GM18873 (cell line): Measurements from ENCODE around the gene CDA.

ENCODE experiments used
- ATAC-seq: cut with Tn5 transposase; IDR thresholded peaks from one replicate; pipeline ENCODE4 v1.9.1; 2021; ENCODE audit warnings: mild to moderate bottlenecking, moderate library complexity, moderate number of reproducible peaks; ENCODE audit not compliant: unreplicated experiment, low FRiP score

Gene CDA

DNA sequence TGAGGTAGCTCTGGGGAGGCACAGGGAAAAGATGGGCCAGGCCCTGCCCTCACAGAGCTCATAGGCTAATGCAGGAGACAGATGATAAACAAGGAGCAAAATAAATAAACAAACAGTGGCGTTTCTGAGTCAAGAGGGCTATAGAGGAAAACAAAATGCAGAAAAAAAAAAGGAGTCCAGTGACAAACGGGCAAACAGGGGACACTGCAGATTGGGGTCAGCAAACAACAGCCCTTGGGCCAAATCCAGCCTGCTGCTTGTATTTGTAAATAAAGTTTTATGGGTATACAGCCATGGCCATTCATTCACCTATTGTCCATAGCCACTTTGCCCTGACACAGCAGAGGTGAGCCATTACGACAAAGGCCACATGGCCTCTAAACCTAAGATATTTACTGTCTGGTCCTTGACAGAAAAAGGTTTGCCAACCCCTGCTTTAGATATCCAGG is 25.3 kb downstream of the CDA start:
- ATAC-seq: no peak

DNA sequence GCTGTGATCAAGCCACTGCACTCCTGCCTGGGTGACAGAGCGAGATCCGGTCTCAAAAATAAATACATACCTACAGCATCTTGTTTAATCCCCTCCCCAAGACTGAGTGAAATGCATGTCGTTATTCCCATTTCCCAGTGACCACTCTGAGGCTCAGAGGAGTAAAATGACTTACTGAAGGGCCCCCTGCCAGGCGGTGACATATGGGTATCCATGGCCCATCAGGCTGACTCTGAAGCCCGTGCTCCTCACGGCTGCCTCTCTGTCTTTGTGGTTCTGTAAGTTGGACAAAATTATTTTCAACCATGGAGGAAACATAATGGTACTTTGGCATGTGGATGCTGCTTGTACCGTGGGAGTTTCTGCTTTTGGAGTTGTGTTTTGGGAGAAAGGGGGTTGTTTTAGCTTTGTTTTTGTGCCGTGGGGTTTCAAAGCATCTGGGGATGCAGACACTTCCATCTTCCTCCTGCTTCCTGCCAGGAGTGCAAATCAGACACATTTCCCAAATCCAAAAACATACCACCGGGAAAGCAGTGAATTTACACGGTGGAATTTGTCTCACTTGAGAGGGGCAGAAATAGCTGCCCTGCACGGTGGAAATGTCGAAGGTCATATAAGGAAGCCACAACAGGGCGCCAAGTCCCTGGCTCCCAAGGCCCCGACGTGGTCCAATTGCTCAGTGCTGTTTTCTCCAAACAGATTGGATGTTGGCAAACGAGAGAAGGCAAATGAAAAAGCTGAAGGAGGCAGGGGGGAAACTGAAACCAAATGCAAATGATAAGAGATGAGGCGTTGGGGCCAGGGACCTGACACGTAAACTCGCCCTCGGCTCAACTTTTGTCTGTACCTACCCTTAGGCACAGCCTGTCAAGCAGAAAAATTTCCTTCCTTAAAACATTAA is 27.3 kb downstream of the CDA start:
- no peak for ATAC-seq

DNA sequence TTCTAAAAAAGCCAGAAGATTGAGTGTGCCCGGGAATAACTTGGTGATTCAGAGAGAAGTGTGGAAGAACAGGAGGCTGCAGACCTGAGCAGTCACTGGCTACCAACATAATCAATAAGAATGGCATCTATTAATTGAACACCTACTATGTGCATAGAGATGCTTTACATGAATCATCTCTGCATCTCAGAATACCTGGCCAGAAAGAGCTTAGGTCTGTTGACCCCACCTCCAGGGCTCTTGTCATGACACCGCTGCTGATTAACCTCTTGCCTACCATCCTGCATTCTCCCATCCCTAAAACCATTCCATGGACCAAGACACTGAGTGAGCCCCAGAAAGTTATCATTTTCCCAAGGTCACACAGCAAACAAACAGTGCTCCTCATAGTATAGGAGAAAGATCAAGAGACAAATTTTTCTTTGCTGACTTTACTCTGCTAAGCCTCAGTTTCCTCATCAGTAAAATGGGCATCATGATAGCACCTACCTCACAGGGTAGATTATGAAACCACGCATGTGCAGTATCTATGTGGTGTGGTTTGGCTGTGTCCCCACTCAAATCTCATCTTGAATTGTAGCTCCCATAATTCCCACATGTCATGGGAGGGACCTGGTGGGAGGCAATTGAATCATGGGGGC is 28.1 kb downstream of the CDA start:
- no peak for ATAC-seq

DNA sequence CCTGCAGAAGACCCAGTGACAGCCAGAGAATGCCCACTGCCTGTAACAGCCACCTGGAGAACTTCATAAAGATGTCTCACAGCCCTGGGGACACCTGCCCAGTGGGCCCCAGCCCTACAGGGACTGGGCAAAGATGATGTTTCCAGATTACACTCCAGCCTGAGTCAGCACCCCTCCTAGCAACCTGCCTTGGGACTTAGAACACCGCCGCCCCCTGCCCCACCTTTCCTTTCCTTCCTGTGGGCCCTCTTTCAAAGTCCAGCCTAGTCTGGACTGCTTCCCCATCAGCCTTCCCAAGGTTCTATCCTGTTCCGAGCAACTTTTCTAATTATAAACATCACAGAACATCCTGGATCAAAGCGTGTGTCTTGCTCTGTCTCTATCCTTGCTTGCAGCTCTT is 29.7 kb downstream of the CDA start:
- no peak for ATAC-seq

DNA sequence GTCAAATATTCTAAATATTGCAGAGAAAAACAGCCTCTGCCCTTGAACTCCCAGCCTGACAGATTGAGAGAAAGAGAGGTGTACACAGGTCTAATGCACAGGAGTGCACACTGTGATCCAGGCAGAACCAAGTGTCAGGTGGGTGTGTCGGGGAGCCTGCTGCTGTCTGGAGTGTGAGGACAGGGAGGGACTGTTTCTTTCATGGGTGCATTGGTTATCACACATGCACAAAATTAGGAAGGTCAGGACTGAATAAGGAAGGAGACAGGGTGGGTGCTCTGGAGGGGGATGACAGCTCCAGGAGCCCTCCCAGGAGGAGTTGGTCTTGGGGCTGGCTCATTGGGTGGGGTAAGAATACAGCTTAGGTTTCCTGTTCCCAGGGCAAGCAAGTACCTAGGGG is 31.1 kb downstream of the CDA start:
- no peak for ATAC-seq

DNA sequence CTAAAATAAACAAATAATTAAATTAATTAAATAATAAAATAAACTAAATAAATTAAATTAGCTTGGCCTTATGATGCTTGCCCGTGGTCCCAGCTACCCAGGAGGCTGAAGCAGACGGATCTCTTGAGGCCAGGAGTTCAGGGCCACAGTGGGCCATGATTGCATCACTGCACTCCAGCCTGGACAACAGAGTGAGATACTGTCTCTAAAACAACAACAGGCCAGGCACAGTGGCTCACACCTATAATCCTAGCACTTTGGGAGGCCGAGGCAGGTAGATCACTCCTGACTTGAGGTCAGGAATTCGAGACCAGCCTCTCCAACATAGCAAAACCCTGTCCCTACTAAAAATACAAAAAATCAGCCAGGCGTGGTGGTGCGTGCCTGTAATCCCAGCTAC is 32.1 kb downstream of the CDA start:
- no peak for ATAC-seq

DNA sequence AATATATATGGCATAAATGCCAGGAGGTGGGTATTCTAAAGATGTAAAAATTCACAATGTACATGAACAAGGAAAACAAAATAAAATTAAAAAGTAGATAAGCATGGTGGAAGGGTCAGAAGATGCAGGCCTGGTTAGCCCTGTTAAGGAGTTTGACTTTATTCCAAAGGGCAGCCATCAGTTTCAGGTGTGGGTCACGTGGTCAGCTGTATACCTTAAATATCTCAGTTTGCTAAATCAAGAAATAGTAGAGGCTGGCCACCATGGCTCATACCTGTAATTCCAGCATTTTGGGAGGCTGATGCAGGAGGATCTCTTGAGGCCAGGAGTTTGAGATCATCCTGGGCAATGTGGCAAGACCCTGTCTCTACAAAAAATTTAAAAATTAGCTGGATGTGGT is 35.8 kb downstream of the CDA start:
- ATAC-seq: no peak

DNA sequence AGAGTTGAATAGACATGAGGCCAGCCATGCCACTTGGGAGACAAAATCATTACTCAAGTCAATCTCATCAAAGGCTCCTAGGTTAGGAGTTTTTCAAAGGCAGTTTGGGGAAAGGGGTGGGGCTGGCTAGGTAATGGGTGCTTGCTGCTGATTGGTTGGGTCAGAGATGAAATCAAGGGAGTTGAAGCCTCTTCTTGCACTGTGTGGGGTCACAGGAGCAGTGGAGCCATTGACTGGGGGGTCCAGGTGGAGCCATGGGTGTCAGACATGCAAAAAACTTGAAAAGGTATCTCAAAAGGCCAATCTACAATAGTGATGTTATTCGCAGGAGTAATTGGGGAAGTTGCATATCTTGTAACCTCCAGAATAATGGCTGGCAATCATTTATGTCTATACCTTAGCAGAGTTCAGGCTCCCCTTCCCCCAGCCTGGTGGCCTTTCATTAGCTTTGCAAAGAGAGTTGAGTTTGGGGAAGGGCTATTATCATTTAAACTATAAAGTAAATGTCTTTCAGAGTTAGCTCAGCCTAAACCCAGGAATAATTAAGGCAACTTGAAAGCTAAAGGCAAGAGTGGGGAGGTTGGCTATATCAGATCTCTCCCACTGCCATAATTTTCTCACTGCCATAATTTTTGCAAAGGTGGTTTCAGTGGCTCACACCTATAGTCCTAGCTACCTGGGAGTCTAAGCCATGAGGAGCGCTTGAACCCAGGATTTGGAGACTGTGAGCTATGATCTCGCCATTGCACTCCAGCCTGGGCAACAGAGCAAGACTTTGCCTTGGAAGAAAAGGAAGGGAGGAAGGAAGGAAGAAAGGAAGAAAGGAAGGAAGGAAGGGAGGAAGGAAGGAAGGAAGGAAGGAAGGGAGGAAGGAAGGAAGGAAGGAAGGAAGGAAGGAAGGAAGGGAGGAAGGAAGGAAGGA is 36.5 kb downstream of the CDA start:
- no peak for ATAC-seq

DNA sequence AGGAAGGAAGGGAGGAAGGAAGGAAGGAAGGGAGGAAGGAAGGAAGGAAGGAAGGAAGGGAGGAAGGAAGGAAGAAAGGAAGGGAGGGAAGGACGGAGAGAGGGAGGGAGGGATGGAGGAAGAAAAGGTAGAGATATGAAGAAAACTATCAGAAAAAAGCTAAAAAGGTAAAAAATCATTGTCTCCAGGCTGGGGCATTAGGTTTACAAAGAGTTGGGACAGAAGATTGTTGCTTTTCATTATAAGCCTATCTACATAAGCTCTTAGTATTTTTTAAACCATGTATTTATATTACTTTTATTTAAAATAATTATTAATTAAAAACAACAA is 37.2 kb downstream of the CDA start:
- ATAC-seq: no peak

DNA sequence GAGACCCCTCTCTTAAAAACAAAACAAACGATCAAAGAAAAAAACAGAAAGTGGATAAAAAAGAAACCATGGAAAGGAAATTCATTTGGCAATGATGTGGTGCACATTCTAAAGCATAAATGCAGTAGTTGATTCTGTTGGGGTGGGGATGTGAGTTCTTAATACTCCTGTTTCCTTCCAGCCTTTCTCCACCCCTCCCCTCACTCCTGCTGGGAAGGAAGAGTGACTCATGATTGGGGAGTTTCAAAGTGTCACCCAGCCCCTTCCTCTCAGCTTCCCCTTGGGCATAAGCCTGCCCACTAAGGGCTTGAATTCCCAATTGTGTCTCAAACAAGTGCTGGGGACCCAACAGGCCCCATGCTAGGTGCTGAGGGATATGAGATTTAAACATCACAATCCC is 37.6 kb downstream of the CDA start:
- no peak for ATAC-seq

DNA sequence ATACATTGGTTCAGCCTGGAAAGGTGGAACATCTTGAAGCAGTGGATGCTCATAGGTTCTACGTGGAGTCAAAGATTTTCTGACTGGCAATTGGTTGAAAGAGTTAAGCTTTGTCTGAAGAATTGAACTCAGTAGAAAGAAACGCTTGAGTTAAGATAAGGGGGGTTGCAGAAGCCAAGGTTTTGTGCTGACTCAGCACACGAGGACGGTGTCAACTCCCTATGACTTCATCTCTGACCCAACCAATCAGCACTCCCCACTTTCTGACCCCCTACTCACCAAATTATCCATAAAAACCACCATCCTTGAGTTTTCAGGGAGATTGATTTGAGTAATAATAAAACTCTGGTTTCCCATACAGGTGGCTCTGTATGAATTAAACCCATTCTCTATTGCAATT is 41.8 kb downstream of the CDA start:
- no peak for ATAC-seq

DNA sequence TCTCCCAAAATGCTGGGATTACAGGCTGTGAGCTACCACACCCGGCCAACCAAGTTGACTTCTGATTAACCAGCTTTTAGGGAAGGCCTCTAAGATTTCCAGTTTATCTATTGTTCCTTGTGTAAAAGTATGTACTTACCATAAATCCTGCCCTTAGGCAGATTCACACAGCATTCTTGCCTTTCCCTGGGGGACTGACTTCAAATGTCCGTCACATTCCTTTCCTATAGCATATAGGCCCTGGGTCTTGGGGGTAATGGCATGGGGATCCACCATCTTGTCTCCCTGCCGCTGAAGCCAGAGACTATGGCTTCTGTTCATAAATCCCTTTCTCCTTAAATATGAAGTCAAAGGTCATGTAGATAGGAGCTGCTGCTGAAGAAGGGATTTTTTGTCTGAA is 43.5 kb downstream of the CDA start:
- no peak for ATAC-seq

DNA sequence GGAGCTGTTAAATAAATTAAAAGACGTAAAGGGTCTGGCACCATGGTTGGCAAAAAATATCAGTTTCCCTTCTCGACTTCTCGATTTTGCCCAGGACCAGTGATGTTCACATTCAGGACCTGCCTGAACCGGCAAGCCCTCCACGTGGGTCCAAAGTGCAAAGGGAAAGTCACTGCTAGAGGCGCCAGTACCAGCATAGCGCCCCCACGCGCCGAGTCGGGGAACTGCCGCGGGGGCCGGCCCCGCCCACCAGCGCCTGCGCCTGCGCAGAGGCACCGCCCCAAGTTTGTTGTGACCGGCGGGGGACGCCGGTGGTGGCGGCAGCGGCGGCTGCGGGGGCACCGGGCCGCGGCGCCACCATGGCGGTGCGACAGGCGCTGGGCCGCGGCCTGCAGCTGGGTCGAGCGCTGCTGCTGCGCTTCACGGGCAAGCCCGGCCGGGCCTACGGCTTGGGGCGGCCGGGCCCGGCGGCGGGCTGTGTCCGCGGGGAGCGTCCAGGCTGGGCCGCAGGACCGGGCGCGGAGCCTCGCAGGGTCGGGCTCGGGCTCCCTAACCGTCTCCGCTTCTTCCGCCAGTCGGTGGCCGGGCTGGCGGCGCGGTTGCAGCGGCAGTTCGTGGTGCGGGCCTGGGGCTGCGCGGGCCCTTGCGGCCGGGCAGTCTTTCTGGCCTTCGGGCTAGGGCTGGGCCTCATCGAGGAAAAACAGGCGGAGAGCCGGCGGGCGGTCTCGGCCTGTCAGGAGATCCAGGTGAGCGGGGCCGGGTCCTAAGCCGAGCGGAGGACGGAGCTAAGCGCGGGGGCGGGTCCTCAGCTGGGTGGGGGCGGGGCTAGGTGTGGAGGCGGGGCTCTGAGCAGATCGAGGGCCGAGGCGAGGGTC is 44.5 kb downstream of the CDA start, which contains the start of gene PINK1:
PINK1 (plus strand) TSS at position 269 of the 875 bp plus-strand sequence; CDS start at position 360, 91 bp downstream.
- no peak for ATAC-seq

DNA sequence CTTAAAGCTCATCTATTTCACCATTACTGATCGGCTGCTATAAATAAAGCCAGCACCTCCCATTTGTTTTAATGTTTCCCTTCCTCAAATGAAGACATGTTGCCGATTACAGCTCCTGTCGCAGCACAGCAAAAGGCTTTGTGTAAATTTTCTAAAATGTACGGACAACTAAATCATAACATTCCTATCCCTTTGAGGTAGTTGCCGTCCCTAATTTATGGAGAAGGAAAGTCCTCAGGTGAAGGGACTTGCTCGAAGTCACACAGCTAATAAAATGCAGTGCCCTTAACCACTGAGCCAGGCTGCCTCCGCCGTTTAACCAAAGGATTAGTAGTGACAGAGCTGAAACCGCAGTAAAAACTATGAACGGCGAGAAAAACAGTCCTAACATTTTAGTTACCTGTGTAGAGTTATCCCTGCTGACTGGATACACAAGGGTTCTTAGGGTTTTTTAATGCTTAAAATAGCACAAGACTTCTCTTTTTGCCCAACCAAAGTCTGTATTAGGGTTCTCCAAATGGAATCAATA is 45.2 kb downstream of the CDA start:
- no peak for ATAC-seq

DNA sequence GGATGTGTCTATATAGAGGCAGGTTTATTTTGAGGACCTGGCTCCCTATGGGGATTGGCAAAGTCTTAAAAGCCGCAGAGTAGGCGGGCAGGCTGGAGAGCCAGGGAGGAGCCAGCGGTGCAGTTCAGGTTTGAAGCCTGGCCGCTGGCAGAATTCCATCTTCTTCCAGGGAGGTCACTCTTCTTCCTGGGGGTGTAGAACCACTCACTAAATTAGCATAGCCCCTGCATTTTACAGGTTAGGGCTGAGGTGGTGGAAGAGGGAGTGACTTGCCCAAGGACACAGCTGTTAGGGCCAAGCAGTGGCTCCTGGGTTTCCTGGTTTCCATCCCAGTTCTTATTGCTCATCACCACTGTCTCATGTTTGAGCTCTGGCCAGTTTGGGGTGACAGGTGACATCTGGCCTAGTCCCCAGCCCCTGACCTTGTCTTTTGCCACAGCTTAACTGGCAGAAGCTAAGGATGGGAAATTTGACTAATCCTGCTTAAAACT is 45.7 kb downstream of the CDA start:
- ATAC-seq: no peak

DNA sequence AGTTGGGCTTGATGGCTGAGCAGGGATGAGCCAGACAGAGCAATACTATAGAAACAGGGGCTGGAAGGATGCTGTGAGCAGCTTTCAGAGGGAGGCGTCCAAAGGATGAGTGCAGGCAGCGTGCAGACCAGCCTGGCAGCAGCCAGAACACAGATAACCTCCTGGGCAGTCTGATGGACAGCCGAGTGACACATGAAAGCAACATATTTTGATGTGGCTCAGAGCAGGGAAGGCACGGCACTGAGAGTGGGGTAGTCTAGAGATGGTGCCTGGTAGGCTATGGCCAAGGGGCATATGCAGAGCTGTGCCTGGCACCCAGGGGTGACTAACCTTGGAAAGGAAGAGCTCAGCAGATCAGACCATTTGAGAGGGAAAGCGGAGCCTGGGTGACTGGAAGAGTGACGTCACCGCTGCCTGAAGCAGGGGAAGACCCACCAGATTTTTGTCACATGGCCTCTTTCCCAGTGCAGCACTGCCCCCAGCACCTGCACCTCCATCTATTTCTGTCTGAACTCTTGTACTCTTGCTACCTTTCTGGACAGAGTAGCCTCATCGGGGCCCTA is 48.0 kb downstream of the CDA start:
- no peak for ATAC-seq

DNA sequence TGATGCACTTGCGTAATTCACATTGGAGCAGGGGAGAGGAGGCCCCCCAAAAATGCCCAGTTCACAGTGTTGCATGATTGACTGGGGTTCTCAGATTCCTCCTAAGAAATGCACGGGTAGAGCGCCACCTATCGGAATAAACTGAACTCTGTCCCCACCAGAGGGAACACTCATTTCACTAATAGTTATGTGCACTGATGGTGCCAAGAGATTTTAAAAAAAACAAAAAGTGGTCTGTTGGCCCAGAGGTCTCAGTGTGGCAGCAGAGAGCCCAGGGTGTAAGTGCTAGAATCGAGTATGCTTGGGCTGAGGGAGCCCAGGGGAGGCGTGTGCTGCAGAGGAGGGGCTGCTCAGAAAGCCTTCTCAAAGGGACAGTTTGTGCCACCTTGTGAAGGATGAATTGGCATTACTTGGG is 51.3 kb downstream of the CDA start:
- no peak for ATAC-seq

DNA sequence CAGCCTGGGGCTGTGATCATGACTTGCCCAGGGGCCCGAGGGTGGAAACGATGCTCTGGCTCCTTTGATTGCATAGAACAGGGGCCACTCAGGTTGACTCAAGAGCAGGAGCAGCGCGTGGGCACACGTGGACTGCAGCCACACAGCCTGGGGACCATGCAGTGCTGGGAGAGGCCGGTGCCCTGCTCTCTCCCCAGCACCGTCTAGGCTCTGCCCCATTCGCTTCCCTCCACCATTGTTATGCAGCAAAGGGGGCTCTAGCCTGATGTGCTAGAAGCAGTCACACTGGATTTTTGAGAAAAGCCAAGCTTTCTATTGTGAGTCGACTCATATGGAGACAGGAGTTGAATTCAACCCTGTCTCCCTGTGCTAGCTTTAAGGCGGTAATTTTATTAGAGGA is 53.1 kb downstream of the CDA start:
- ATAC-seq: no peak

DNA sequence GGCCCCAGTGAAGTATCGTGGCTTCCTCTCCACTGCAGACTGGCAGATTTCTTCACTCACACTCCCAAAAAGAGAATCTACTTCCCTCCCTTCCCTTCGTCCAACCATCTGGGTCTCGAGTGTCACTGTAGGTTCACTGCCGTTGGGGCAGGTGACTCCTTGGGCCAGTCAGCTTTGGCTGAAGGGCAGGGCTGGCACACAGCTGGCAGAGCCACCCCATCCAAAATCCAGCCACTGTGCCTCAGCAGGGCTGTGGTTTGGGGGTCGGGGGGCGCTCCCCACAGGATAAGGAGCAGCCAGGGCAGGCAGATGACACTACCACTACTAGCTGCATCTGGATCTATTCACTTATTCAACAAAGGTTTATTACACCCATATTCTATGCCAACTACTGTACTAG is 54.2 kb downstream of the CDA start:
- ATAC-seq: no peak
